Stomach (tissue), 4 donors: ENCODE data around the gene TEX29.

Experiments used
- EP300 ChIP-seq: sonication (generic); formaldehyde crosslinking; IDR thresholded peaks from one replicate; pipeline ENCODE4 v1.6.1; 2017; ENCODE audit warnings: antibody characterized with exemption
- TF ChIP-seq, protein P1 (sequence below), 7 experiments: fragments of 450-650 bp in 4 of 7; fragments of 200-600 bp in 3 of 7; sonication (generic) in 3 of 7; IDR thresholded peaks; one replicate each; pipeline ENCODE4 v1.5.1; 2016 to 2019; ENCODE audit warnings: antibody characterized with exemption in 7 of 7, control low read depth in 2 of 7, mild to moderate bottlenecking in 1 of 7

DNA sequence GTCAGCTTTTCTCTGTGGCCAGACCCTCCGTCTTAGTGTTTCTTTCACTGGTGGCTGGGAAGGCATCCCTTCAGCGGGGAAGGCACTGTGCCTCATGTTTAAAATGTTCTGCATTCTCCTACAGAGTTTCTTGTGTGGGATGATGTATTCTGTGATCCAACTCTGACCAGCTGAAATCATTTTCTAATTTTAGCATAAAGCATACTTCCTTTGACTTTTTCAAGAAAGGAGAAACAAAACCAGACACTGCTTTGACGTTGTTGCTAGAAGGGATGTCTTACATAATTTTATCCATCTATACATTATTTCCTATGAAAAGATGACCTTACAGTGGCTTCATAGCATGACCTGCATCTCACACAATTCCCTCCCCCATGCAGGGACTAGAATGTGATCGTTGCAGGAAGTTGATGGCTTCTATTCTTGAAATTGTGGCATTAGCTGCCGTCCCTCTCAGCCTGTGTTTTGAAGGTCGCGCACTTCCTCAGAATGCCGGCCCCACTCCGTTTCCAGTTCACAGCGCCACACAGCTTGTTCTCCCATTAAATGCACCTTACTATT is 38.6 kb upstream of the TEX29 start:
- TF ChIP-seq EP300: no peak
- TF ChIP-seq, protein P1, sequence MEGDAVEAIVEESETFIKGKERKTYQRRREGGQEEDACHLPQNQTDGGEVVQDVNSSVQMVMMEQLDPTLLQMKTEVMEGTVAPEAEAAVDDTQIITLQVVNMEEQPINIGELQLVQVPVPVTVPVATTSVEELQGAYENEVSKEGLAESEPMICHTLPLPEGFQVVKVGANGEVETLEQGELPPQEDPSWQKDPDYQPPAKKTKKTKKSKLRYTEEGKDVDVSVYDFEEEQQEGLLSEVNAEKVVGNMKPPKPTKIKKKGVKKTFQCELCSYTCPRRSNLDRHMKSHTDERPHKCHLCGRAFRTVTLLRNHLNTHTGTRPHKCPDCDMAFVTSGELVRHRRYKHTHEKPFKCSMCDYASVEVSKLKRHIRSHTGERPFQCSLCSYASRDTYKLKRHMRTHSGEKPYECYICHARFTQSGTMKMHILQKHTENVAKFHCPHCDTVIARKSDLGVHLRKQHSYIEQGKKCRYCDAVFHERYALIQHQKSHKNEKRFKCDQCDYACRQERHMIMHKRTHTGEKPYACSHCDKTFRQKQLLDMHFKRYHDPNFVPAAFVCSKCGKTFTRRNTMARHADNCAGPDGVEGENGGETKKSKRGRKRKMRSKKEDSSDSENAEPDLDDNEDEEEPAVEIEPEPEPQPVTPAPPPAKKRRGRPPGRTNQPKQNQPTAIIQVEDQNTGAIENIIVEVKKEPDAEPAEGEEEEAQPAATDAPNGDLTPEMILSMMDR (IDR thresholded peaks at IDR 0.05): no peak
